ENCODE measurements around the gene UQCR11.

- no peak for TF ChIP-seq CTCF (conservative IDR thresholded peaks at IDR 0.05; ENCODE audit: low read depth, low read length)
- no peak for TF ChIP-seq EZH2 (IDR thresholded peaks at IDR 0.05; ENCODE audit: borderline replicate concordance, low read depth, low read length, poor library complexity, severe bottlenecking)
Observed at GRCh38 chr19:1601613-1602064, 3.6 kb downstream of the UQCR11 start.

All from A673 (cell line).